HG03108 (cell line): ENCODE measurements around the gene CACNA1B.

ENCODE experiments used
- ATAC-seq: cut with Tn5 transposase; IDR thresholded peaks from one replicate; pipeline ENCODE4 v1.9.1; 2021; ENCODE audit warnings: moderate library complexity; ENCODE audit not compliant: unreplicated experiment

Gene CACNA1B

GRCh38 chr9:138050472-138051330 lies 173.1 kb downstream of the CACNA1B start:
- ATAC-seq = no peak

- ATAC-seq = no peak
These were observed 174.2 kb downstream of the CACNA1B start for GRCh38 chr9:138051586-138052321.

GRCh38 chr9:138052322-138052615 lies 174.7 kb downstream of the CACNA1B start:
- no peak for ATAC-seq

GRCh38 chr9:138052635-138053320 lies 175.2 kb downstream of the CACNA1B start:
- no peak for ATAC-seq

GRCh38 chr9:138053321-138053868 lies 175.8 kb downstream of the CACNA1B start:
- ATAC-seq = no peak

- ATAC-seq = no peak
These were observed 176.6 kb downstream of the CACNA1B start for GRCh38 chr9:138053996-138054752.

- no peak for ATAC-seq
These were observed 180.1 kb downstream of the CACNA1B start for GRCh38 chr9:138057726-138058125.

GRCh38 chr9:138058181-138058580 lies 180.6 kb downstream of the CACNA1B start:
- no peak for ATAC-seq

- ATAC-seq = no peak
These were observed 181.6 kb downstream of the CACNA1B start for GRCh38 chr9:138059196-138059595.

DNA sequence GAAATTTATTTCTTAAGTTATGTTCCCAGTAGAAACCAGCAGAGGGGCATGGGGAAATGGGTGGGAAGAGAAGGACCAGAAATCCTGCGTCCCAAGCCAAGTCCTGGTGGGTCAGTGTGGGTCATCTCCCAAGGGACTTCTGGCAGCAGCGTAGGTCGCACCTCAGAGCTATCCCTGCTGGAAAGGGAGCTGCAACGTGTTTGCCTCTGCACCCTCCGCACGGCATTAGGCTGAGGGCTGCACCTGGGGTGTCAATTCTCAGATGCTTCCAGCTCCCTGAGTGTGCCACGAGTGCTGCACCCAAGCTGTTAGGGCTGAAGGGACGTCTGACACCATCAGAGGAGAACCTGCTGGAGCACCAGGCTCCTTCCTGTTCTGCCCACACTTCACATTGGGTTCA lies 182.8 kb downstream of the CACNA1B start:
- no peak for ATAC-seq

DNA sequence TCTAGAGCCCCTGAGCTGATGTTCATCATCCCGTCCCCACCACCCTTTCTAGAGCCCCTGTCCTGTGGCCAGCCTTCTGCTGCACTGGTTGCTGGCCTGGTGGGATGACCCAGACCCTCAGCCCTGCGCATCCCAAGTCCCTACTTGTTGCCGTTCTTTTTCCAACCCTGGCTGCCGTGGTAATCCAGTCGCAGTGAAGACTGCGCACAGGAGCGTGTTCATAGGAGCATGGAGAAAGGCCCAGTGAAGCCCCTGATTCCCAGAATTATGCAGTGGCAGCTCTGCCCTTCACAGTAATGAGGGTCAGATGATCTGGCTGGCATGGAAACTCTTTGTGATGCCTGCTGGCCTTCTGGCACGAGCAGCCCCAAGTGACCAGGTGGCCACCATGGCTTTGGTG lies 183.3 kb downstream of the CACNA1B start:
- no peak for ATAC-seq

- ATAC-seq = no peak
These were observed 184.0 kb downstream of the CACNA1B start for GRCh38 chr9:138061631-138062030.

- ATAC-seq = no peak
These were observed 184.6 kb downstream of the CACNA1B start for GRCh38 chr9:138062196-138062595.

DNA sequence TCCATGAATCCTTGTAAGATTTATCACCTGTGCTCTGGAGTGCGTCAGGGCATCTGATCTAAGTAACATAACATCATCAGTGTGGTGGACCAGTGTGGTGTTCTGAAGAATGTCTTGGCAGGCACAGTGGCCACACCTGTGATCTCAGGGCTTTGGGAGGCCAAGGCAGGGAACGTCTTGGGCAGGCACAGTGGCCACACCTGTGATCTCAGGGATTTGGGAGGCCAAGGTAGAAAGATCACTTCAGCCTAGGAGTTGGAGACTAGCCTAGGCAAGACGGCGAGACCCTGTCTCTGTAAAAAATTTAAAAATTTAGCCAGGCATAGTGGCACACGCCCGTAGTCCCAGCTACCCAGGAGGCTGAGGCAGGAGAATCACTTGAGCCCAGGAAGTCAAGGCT lies 185.5 kb downstream of the CACNA1B start:
- ATAC-seq = no peak

DNA sequence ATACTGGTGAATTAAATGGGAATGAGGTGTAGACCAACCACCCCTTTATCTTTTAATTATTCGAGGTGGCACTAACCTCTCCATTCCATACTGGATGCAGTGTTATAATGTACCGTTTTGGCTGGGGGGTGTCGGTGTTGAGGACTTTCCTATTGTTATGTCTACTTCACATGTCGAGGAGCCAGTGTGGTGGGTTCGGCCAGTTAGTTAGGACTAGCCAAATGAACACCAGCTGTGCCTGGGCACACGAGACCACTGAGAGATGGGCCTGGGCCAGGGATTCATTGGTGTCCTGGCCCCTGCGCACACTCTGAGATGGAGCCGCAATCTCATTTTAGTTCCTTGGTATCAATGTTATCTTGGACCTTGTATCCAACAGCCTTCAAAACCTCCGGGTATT lies 186.2 kb downstream of the CACNA1B start:
- no peak for ATAC-seq

DNA sequence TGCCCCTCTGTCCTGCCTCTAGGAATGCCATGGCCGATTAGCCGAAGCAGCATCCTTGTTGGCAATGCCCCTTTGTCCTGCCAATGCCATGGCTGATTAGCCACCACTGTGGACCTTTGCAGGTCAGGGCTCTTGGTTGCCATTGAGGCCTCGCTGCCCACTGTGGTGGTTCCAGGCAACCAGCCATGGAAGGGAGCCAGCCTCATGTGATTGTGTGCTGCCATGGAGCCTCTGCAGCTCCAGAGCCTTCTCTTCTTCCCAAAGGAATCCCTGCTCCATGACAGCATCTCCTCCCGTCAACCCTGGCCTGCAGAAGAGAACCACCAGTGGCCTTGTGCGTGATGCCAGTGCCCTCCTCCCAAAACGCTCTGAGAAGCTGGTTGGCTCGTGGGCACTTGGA lies 187.0 kb downstream of the CACNA1B start:
- no peak for ATAC-seq

DNA sequence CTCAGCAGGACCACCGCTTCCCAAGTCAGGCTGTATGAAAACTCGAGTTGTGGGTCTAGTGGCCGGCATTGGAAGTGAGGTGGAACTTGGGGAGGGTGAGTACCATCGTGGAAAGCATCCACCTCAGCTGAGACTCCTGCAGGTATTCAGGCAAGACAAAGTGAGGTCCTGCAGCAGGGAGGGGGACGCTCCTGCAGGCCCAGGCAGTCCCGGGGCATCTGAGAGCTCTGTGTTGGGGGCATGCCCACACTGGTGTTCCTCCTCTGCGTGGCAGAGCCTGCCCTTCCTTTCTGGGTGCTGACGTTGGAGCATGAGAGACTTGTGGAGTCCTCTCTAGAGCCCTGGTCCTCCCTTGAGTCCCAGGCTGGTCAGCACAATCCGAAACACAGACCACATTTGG lies 187.7 kb downstream of the CACNA1B start:
- ATAC-seq = no peak

DNA sequence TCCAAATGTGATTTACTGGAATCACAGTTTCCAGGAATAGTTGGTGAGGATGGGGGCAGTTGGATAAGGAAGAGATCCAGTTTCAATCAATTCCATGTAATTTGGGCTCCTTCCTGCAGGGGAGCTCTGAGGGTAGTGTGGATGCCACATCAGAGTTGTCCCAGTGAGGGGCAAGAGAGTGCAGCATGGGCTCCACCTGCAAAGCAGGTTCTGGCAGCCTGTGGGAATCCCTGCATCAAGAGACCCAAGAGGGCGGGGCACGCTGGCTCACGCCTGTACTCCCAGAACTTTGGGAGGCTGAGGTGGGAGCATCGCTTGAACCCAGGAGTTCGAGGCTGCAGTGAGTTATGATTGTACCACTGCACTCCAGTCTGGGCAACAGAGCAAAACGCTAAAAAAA lies 188.5 kb downstream of the CACNA1B start:
- no peak for ATAC-seq

GRCh38 chr9:138067613-138068367 lies 190.2 kb downstream of the CACNA1B start:
- no peak for ATAC-seq

GRCh38 chr9:138068601-138069035 lies 191.0 kb downstream of the CACNA1B start:
- no peak for ATAC-seq
